Measurements from ENCODE around the gene ADAM12.

DNA sequence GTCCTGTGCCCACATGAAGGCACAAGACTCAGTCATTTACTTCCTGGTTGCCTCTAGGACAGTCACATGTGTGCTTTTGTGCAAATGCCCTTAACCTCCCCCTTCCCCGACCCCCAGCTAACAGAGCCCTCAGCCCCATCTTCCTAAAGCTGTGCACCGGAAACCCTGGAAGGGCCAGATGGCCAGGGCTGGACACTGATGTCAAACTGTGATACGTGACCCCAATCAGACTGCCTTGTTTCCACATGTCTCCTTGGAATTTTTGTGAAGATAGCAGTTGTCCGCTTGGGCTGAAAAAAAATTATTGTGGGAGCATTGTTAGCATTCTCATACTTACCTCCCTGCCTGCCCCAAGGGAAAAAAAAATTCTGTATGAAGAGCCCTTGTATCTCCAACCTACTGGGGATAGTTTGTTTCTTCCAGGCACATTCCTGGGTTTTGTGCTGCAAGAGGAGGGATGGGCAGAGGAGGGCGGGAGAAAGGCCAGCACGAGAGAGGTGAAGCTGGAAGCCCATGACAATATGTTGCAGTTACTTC, 17.0 kb upstream of the ADAM12 start:
- no peak for TF ChIP-seq ZNF274 (IDR thresholded peaks at IDR 0.05; ENCODE audit: low read depth, low read length)
- no peak for TF ChIP-seq SUZ12 (IDR thresholded peaks at IDR 0.05; ENCODE audit: extremely low read depth, insufficient read depth, insufficient read length)

Measured in NT2/D1 (cell line).